Stimulated activated CD4-positive, alpha-beta T cell treated with anti-CD3 and anti-CD28 coated beads, Interleukin-15, amount 100 ng/mL, for 48 hours (primary cell): ENCODE measurements around the gene FERMT3.

Source experiments
- DNase-seq, 2 donors: peaks; one replicate each; pipeline ENCODE4 v3.0.0-alpha.2; 2020; ENCODE audit warnings: low read depth in 2 of 2

The FERMT3 gene

DNA sequence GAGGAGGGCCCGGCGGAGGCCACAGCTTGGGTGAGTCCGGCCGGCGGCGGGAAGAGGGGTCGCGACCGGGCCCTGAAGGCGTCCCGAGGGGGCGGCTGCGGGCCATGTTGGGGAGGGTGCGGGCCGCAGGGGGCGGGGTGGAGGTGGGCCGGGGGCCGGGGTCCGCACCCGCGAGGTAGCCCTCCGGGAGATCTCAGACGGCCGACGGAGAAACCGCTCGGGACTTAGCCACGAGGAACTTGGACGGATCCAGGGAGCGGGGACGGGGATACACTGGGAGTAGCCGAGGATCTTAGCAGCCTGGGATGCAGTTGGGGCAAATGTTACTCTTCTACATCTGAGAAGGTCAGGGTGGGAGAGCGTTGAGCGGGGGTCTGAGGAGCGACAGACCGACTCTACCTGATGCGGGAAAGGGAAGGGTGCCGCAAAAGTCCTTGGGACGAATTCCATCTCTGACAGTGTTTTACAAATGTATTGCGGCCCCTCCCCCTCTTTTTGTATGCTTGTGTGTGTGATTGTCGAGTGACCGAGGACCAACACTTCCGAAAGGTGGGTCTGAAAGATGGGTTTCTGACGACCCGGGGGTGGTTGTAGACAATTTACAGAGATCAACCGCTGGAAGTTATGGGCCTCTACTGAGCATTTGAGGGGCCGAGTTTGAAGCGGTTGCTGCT lies 19.9 kb upstream of the FERMT3 start:
- DNase-seq = no peak

DNA sequence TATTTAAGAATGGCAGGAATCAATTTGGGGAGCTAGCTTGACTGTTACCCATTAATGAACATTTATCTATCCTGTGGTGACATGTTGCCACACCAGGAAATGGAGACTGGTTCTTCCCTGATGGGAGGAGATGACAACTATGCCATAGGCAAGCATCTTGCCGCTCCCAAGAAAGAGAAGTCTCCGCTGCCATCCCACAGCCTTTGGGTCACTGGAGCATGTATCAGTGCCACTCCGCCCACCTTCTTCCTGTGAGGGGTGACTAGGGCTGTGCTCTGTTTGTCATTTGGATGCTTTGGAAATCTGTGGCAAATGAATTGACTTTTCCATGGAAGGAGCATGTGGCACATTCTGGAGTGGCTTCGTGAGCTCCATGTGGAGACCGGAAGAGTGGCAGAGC lies 14.1 kb upstream of the FERMT3 start:
- DNase-seq = no peak

DNA sequence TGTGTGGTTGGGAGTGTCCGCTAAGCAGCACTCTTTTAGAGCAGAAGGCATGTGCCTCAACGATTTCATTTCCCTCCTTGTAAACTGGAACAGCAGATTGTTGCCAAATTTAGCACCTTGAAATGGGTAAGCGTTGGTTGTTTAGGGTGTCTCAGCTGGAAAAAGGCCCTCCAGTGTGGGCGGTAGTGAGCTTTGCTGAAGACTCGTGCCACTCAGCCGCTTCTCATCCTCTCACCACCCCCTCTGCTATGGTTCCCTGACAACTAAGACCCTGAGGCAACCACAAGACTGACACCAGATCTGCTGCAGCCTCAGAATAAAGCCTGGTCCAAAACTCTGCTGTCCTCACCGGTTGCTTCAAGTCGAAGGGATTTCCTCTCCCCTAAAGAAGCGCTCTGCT lies 9.9 kb upstream of the FERMT3 start:
- no peak for DNase-seq

DNA sequence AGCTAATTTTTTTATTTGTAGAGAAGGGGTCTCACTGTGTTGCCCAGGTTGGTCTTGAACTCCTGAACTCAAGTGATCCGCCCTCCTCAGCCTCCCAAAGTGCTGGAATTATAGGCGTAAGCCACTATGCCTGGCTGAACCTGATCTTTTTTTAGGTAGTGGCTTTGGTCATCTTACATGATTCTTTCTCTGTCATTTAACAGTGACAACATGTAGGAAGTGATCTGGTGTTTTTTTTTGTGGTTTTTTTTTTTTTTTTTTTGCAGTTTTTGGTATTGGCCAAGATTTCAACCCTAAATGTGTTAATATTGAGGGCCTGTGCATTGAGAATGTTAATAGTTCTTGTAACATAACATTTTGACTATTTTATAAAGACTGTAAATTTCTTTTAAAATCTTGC lies 8.0 kb upstream of the FERMT3 start:
- DNase-seq = no peak

DNA sequence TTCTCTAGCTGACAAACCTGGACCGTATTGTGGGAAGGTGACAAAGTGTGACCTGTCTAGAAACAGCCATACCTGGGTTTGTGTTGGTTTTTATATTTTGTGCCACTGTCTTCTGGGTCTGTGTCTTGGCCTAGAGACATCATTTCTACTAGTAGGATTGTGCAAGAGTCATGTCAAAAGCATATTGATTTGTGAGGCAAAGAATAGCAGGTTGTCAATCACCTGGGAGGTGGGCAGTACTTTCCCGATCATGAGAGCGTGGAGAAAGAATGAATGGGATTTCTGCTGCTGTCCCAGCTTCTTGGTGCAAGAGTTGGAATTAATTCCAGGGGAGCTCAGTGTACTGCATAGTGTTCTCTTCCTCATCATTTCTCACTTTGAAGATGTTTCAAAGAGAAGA lies 5.0 kb upstream of the FERMT3 start:
- no peak for DNase-seq

DNA sequence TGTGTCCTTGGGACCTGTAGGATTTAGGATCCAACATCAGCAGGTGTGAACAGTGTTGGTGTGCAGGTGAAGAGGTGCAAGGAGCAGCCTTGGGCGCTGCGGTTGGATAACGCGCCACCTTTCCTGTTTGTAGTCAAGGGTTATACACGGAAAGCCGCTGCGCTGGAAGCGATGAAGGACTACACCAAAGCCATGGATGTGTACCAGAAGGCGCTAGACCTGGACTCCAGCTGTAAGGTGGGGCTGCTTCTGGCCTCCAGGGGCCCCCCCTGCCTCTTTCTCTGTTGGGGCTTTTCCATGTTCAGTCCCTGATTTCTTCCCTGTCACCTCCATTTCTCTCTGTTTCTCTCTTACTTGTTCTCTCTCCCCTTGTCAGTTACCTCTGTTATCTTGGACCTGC lies 3.5 kb upstream of the FERMT3 start:
- DNase-seq = no peak

DNA sequence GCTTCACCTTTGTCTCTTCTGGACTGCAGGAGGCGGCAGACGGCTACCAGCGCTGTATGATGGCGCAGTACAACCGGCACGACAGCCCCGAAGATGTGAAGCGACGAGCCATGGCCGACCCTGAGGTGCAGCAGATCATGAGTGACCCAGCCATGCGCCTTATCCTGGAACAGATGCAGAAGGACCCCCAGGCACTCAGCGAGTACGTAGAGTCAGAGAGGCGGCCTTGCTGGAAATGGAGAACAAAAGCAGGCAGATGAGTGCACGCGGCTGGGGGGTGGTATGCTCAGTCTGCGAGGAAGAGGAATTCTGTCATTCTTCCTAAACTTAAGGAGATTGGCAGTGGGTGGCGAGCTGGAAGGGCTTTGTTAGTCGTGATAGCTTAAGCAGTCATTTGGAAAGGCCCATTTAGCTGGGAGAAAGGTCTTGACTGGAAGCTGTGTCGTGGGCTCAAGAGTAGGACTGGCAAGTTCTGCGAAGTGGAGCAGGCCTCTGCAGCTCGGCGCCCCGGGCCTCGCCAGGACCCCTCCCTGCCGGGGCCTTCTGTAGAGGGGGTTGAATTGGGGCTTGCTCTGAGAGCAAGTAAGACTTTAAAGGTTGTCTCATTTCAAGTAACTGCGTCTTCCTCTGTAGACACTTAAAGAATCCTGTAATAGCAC lies 3.0 kb upstream of the FERMT3 start:
- DNase-seq = no peak

DNA sequence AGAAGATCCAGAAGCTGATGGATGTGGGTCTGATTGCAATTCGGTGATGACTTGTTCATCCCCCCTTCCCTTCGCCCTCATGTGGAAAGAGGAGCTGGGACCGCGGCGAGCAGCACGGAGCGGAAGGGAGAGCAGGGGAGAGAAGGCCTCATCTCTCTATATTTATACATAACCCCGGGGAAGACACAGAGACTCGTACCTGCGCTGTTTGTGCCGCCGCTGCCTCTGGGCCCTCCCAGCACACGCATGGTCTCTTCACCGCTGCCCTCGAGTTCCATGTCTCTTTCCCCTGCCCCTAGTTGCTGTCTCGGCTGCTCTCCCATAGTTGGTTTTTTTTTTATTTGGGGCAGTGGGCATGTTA lies 2.5 kb upstream of the FERMT3 start:
- DNase-seq = no peak

DNA sequence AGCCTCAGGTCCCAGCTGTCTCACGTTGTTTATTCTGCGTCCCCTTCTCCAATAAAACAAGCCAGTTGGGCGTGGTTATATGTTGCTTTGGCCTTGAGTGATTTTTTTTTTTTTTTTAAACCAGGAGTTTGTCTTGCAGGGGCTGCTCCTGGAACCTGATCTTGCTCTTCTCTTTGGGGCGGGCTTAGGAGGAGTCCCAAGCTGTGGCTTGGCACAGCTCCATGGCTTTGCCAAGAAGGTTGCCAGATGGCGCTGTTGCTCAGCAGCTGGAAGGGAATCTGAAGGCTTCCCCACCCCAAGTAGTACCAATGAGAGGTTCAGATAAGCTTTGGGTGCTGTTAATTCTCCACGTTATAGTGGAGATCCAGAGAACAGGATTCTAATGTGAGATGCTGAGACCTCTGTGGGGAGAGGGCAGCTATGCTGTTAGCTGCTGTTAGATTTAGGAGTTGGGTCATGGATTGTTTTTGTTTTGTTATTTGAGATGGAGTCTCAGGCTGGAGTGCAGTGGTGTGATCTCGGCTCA lies 2.0 kb upstream of the FERMT3 start:
- peak in 1 of 2 donors; percentile 74 for DNase-seq

DNA sequence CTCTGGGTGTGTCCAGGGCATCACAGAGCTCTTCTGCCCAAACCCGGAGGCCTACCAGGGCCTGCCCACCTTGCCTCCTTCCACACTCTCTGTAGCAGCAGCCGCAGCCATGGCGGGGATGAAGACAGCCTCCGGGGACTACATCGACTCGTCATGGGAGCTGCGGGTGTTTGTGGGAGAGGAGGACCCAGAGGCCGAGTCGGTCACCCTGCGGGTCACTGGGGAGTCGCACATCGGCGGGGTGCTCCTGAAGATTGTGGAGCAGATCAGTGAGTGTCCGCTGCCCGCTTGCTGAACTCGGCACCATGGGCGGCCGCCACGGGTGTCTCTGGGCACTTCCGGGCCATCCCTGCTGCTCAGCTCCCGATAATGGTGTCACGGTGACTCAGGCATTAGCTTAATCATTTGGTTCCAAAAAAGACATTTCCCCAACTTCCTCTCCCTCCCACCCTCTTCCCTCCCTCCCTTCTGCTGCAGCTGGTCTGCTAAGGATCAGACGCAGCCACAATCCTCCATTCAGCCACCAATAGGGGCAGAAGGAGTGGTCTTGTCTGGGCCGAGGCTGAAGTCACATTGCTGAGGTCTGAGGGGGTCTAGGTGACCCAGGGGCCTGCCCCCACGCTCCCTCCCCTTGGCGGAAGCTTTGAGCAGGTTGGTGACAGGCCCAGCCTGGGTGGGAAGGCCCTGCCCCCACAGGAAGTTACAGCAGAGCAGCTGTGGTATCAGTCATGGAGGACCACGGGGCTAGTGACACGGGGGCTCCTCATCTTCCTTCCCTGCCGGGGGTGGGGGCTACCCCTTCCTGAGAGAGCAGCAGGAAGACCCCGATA lies 950 bp downstream of the FERMT3 start:
- DNase-seq = peak; percentile 78 to 80

DNA sequence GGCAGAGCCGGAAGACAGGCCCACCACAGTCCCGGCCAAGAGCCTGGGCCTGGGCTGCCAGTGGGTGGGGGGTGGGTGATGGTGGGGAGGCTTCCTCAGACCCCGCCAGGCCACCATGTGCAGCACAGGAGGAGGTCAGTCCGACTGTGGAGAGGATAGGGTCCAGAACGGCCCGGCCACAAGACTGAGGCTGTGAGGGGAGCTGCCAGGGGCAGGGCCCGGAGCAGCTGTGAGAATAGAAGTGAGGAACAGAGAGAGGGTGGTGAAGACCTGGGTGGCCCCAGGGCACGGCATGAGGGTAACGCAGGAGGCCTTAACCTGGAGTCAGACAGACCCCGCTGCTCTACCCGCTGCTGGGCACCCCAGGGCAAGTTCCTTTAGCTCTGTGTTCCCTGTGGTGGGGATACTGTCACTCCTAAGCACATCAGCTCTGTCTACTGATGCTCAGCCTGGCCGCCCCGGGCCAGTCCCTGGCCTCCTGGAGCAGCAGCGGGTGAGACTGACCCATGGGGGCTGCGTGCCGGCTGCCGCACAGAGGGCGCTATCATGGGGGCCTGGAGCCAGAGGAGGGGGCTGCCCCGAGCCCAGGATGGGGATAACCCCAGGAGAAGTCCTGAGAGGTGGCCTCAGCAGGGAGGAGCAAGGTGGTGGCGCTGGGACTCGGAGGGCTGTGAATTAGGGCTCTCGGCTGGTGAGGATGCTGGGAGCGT lies 1.7 kb downstream of the FERMT3 start:
- no peak for DNase-seq

DNA sequence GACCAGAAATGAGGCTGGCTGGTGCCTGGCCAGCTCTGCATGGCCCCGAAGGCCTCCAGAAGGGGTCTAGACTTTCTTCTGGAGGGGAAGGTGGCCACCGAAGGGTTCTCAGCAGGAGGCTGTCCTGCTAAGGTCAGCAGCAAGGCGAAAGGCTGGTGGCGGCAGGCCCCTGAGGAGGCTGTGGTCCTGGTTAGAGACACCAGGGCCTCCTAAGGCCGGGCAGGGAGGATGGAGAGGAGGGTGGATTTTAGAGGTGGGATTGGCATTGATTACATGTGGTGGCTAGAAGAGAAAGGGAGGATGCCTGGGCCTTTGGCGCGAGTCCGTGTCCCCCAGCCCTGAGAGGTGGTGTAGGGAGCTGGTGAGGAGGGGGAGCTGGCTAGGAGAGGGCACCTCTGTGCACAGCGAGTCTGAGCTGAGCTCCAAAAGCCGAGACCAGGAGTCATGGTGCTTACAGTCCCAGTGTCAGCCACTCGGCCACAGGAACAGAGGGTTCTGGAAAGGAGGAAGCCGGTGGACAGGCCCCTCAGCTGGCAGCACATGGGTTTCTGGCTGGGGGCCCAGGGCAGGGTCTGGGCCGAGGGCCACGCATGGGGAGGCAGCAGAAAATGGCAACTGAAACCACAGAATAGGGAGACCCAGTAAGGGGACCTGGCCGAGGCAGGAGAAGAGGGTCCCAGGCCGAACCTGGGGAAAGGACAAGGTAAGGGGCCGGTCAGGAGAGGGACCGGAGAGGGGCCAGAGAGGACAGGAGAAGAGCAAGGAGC lies 2.5 kb downstream of the FERMT3 start:
- no peak for DNase-seq

DNA sequence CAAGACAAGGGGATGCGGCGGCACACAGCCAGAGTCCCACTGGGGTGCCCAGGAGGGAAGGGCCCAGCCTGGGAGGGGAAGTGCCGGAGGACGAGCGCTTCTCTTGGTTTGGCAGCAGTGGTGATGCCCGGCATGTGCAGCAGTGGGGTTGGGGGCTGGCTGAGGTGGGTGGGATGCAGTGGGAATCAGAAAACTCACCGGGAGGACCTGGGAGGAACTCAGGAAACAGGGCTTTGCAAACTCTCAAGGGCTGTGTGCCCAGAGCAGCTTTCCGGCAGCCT lies 3.0 kb downstream of the FERMT3 start:
- DNase-seq = no peak

DNA sequence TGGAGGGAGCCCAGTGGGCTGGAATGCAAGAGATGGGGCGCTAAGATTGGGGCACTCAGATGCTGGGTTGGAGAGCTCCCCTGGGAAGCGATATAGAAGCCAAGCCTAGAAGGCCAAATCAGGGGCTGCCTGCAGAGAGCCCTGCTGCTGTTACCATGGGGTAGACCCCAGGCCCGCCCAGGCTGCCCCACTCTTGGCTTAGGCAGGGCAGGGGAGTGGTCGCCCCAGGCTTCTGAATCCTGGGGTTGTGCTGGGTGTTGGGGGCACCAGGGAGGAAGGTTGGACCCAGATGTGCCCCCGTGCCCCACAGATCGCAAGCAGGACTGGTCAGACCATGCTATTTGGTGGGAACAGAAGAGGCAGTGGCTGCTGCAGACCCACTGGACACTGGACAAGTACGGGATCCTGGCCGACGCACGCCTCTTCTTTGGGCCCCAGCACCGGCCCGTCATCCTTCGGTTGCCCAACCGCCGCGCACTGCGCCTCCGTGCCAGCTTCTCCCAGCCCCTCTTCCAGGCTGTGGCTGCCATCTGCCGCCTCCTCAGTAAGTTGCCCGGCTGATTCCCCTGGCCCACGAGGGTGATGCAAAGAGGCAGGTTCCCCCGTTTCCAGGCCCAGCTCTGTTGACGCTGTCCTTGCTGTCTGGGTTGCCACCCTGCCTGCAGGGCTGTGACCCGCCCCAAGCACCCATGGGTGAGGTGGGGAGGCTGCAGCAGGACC lies 3.9 kb downstream of the FERMT3 start:
- DNase-seq = no peak

DNA sequence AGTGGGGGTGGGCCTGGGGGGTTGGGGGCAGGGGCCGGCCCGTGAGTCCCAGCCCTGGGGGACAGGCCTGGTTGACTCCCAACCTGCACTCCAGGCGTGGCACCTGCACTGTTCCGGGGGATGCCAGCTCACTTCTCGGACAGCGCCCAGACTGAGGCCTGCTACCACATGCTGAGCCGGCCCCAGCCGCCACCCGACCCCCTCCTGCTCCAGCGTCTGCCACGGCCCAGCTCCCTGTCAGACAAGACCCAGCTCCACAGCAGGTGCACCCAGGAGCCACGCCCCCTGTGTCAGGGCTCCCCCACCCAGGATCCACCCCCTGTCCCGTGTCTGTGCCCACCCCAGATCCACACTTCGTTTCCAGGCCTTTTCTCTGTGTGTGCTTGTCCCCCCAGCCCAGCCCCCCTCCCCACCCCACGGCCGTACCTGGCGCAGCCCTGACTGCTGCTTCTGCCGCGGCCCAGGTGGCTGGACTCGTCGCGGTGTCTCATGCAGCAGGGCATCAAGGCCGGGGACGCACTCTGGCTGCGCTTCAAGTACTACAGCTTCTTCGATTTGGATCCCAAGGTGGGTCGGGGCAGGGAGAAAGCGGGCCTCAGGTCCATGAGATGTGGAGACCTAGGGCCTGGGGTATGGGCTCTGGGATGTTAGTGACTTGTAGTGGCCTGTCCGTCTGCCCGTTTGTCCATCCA lies 4.8 kb downstream of the FERMT3 start:
- no peak for DNase-seq

DNA sequence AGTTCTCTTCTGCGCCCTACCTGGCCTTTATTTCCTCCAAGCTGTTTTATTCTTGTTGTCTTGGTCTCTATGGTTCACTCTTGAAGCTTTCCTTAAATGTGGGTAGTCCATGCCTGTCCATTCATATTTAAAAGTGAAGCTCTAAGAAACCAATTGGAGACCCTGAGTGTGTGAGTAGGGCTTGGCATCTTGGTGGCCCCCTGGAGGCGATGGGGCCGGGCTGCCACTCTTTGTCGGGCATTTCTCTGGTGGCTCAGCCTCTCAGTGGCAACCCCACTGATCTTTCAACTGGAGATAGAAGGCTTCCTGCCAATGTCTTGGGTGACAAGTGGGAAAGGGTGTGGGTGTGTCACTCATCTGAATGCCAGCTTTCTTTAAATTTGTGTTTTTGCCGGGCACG lies 10.4 kb downstream of the FERMT3 start:
- DNase-seq = no peak

DNA sequence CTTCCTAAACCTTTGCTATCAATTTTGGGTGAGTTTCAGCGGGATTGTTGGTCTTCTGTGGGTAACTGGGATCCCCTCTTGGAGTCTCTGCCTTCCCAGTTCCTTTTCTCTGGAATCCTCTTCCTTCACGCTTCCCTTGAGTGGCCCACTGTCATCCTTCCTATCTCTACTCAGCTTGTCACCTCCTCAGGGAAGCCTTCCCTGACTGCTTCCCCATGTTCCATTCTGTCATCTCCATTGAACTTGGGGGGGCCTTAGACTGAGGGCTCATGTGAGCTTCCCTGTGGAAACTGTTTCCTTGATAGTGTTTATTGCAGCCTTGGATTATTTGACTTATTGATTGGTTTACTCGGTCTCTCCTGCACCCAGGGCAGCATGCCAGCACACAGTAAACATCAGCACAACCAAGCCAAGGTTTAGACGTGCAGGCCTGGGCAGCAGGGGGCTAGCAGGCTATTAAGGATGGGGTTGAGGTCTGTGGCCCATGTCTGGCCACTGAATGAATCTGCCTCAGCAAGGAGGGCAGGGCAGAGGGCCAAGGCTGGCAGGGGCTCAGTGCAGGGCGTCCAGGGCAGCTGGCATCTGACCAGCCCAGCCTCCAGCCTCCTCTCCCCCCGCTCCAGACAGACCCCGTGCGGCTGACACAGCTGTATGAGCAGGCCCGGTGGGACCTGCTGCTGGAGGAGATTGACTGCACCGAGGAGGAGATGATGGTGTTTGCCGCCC lies 12.3 kb downstream of the FERMT3 start:
- DNase-seq = no peak

DNA sequence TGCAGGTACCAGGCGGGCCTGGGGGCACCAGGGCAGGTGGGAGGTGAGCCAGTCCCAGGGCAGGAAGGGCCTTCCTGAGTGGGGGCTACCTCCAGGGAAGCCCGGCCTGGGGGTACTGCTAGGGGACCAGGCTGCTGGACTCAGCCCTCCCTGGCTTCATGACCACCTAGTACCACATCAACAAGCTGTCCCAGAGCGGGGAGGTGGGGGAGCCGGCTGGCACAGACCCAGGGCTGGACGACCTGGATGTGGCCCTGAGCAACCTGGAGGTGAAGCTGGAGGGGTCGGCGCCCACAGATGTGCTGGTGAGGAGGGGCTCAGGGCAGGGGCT lies 12.8 kb downstream of the FERMT3 start:
- no peak for DNase-seq

DNA sequence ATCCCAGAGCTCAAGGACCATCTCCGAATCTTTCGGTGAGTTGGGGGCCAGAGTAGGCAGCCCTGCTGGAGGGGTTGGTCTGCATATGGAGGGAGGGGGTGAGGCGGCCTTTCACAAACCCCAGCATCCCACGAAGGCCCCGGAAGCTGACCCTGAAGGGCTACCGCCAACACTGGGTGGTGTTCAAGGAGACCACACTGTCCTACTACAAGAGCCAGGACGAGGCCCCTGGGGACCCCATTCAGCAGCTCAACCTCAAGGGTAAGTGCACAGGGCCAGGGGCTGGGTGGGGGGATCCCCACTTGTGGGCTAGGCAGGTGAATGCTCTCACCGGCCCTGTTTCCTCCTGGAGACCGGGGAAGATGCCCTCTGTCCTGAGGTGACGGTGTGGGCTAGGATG lies 13.2 kb downstream of the FERMT3 start:
- DNase-seq = no peak

DNA sequence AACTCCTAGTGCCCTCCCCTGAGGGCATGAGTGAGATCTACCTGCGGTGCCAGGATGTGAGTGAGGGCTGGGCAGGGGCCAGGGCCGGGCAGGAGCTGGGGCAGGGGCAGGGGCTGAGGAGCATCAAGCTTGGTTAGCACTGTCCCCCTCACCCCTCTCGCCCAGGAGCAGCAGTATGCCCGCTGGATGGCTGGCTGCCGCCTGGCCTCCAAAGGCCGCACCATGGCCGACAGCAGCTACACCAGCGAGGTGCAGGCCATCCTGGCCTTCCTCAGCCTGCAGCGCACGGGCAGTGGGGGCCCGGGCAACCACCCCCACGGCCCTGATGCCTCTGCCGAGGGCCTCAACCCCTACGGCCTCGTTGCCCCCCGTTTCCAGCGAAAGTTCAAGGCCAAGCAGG lies 13.8 kb downstream of the FERMT3 start:
- no peak for DNase-seq
